Right lobe of liver (tissue), 4 donors: ENCODE measurements around the gene DGUOK.

Source experiments
- POLR2A ChIP-seq: fragments of 450-650 bp; IDR thresholded peaks from one replicate; pipeline ENCODE4 v1.6.1; 2017; ENCODE audit warnings: antibody characterized with exemption, mild to moderate bottlenecking
- TF ChIP-seq, protein P1 (sequence below), 4 donors: fragments of 200-600 bp in 3 of 4; fragments of 450-650 bp in 1 of 4; IDR thresholded peaks; one replicate each; pipeline versions ENCODE4 v1.5.1 to v1.8.0; 2016 to 2022; ENCODE audit warnings: antibody characterized with exemption in 4 of 4, mild to moderate bottlenecking in 2 of 4
- donor health status: DM: no; HTN: no; CAD: no.
- donor health status: DM: no; HTN: no; CAD: no.
- donor health status: DM: no; HTN: yes; CAD: no.

DNA sequence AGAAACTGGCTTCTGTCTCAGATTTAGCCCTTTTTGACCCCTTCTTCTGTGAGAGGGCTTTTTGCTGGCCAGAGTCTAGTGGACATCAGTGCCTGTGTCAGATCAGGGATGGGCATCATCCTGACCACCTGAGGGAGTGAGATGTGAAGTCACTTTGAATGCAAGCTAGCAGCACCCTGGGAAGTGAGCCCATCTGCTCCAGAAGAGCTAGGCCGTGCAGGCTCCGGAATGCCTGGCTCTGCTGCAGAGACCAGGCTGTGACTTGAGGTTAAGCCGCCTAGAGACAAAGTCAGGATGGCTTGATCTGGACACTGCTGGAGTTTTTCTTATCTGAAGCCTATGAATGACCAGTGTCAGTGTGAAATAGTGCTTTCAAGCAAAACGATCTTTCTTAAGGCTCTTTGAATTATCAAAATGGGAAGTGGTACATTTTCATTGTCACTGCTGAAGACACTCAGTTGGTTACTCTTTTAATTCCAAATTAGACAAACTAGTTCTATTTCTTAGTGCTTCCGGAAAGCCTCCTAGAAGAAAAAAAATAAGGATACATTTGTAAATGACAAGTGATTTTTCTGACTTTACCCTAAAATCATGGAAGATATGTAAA is 20.8 kb downstream of the DGUOK start:
- TF ChIP-seq, protein P1, sequence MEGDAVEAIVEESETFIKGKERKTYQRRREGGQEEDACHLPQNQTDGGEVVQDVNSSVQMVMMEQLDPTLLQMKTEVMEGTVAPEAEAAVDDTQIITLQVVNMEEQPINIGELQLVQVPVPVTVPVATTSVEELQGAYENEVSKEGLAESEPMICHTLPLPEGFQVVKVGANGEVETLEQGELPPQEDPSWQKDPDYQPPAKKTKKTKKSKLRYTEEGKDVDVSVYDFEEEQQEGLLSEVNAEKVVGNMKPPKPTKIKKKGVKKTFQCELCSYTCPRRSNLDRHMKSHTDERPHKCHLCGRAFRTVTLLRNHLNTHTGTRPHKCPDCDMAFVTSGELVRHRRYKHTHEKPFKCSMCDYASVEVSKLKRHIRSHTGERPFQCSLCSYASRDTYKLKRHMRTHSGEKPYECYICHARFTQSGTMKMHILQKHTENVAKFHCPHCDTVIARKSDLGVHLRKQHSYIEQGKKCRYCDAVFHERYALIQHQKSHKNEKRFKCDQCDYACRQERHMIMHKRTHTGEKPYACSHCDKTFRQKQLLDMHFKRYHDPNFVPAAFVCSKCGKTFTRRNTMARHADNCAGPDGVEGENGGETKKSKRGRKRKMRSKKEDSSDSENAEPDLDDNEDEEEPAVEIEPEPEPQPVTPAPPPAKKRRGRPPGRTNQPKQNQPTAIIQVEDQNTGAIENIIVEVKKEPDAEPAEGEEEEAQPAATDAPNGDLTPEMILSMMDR (IDR thresholded peaks at IDR 0.05) = no peak
- no peak for TF ChIP-seq POLR2A
